Activated T-cell treated with anti-CD3 and anti-CD28 coated beads, Interleukin-2, amount 50 U/mL, for 72 hours (primary cell): Measurements from ENCODE around the gene CDH4. TPM values are rescaled to one million over a fixed set of nuclear protein-coding genes. Genes with fewer than 3 reads are reported as not detected.

Source experiments
- ATAC-seq, 2 donors: fragments of 150-1000 bp; cut with Tn5 transposase; replicated peaks in 1 of 2; 2 replicates each; pipeline ENCODE4 v1.10.0; 2021; ENCODE audit warnings: moderate library complexity in 2 of 2, mild to moderate bottlenecking in 1 of 2
- DNase-seq, 2 donors: peaks; one replicate each; pipeline ENCODE4 v3.0.0; 2021 to 2022; ENCODE audit warnings: mixed read lengths in 1 of 2
- H3K27ac Mint-ChIP-seq: one replicate; pipeline ENCODE4 v1.8.0; 2022; ENCODE audit warnings: mild to moderate bottlenecking, moderate library complexity, mixed read lengths
- H3K27me3 Mint-ChIP-seq: one replicate; pipeline ENCODE4 v1.8.0; 2022; ENCODE audit warnings: low read depth, mixed read lengths
- H3K36me3 Mint-ChIP-seq, 2 donors: one replicate each; pipeline ENCODE4 v1.8.0; 2022; ENCODE audit warnings: mixed read lengths in 2 of 2, mild to moderate bottlenecking in 1 of 2; ENCODE audit not compliant: insufficient read depth in 2 of 2
- H3K4me1 Mint-ChIP-seq: one replicate; pipeline ENCODE4 v1.8.0; 2022; ENCODE audit warnings: low read depth, mixed read lengths
- H3K4me3 Mint-ChIP-seq, 2 donors: one replicate each; pipeline ENCODE4 v1.8.0; 2022; ENCODE audit warnings: mild to moderate bottlenecking in 2 of 2, mixed read lengths in 2 of 2, moderate library complexity in 2 of 2
- H3K9me3 Mint-ChIP-seq, 2 donors: one replicate each; pipeline ENCODE4 v1.8.0; 2022; ENCODE audit warnings: mixed read lengths in 2 of 2
- total RNA-seq, 2 donors: library from RNA; stranded (reverse); gene quantifications; one replicate each; pipeline ENCODE4 v1.2.3, GENCODE V29; 2022

The CDH4 gene
- total RNA-seq, 2 donors from 2014 or later, result 0.17 to 0.35 TPM

DNA sequence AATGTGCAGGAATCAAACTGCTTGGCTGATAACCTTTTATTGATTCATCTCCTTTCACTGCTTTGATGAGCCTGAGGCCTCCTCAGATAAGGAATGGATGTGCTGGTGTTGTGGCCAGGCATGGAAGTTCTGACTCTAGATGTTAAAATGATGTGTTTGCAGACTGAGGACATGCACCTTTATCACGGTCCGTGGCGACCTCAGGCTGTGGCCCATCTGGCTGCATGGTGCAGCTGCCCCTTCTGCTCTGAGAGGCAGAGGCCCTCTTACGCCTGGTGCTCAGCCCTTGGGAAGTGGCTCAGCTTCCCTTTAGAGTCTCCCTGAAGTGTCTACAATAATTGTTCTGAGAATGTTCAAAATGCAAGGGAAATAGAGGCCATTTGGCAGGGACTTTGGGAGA lies 26.2 kb downstream of the CDH4 start:
- DNase-seq (no peak), ATAC-seq (no peak)
- Mint-ChIP-seq H3K27me3 (no peaks in the 10 kb centered on the region), H3K4me3 (no peak overlapping the region), H3K36me3 (peaks cover 4 to 10% of the 10 kb centered on the region in 2 donors), H3K4me1 (no peaks in the 10 kb centered on the region), H3K9me3 (peaks cover 3 to 13% of the 10 kb centered on the region in 2 donors), H3K27ac (no peak overlapping the region)

DNA sequence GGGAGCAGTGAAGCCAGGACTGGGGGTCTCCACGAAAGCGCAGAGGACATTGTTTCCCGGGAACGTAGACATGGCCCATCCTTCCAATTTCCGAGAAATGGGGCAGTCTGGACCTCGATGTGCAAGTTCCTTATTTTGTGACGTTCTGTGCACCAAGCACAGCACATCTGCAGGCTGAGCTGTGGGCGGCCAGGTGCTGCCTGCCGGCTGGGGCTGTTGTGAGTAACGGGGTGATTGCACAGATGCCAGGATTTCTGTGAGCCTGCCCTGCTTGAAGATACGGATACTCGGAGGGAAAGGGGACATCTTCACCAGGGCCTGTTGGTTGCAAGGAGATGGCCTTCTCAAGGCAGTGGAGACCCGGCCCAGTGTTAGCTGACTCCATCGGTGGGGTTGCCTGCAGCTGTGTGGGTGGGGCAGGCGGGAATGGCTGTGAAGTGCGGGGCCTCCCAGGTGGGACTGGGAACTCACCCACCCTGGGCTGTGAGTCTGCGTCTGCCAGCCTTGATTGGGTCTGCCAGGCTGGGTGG lies 27.6 kb downstream of the CDH4 start:
- Mint-ChIP-seq H3K27ac (no peak overlapping the region), H3K4me3 (no peak overlapping the region), H3K9me3 (peaks cover 3 to 9% of the 10 kb centered on the region in 2 donors), H3K4me1 (no peaks in the 10 kb centered on the region), H3K36me3 (peaks cover 6 to 12% of the 10 kb centered on the region in 2 donors), H3K27me3 (no peaks in the 10 kb centered on the region)
- DNase-seq (no peak), ATAC-seq (no peak)

DNA sequence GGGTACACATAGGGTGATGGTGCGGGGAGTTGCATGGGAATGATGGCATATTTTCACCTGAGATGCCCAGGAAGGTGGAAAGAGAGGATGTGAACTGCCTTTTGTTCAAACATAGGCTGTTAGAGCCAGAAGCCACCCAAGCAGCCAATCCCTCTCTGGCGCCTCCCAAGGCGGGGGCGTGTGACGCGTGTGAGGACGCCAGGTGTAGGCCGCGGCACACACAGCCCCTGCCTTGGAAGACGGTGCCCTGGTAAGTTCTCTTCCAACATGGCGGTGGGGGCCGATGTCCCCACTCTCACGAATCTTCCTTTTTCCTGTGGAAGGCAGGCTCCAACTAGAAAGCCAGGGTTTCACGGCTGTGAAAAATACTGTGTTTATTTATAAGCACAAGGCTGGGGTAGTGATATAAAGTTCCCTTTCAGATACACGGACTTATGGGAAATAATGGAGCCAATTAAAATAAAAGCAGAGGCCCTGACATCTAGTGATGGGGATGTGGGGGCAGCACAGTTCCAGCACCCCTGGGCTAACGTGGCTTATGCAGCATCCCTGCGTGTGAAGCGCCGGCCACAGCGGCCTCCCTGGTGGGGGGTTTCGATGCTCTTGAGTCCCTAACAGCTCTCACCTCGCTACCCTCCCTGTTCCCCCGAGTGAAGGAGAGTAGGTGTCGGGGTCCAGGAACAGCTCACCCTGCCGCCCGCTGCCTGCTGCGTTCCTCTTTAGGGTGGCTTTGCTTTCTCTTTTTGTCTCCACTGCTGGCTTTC lies 28.3 kb downstream of the CDH4 start:
- Mint-ChIP-seq H3K27ac (no peak overlapping the region), H3K4me3 (no peak overlapping the region), H3K36me3 (peaks cover 6 to 10% of the 10 kb centered on the region in 2 donors), H3K4me1 (no peaks in the 10 kb centered on the region), H3K9me3 (peaks cover 3 to 9% of the 10 kb centered on the region in 2 donors), H3K27me3 (no peaks in the 10 kb centered on the region)
- no peak for DNase-seq
- no peak for ATAC-seq

DNA sequence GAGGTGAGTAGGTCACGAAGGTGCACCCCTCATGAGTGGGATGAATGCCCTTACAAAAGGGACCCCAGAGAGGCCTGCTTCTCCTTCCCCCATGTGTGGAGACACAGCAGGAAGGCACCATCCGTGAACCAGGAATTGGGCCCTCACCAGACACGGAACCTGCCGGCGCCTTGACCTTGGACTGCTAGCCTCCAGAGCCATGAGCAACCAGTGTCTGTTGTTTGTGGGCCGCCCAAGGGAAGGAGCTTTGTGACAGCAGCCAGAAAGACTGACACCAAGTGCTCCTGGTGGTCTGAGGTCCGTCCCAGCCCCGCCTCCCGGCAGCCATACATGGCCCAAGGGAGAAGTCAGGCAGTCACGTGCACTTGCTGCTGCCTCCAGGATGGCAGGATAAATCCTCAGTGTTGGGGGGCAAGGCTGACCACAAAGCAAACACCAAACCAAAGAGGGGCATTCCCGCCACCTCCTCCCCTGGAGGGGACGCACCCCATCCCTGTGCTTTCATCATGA lies 29.3 kb downstream of the CDH4 start:
- no peaks in the 10 kb centered on the region for H3K4me1 Mint-ChIP-seq
- peaks cover 6 to 8% of the 10 kb centered on the region in 2 donors for H3K36me3 Mint-ChIP-seq
- DNase-seq (no peak), ATAC-seq (no peak)
- no peak overlapping the region for H3K4me3 Mint-ChIP-seq
- H3K27me3 Mint-ChIP-seq, result no peaks in the 10 kb centered on the region
- H3K27ac Mint-ChIP-seq, result no peak overlapping the region
- H3K9me3 Mint-ChIP-seq, result peaks cover 3 to 7% of the 10 kb centered on the region in 2 donors

DNA sequence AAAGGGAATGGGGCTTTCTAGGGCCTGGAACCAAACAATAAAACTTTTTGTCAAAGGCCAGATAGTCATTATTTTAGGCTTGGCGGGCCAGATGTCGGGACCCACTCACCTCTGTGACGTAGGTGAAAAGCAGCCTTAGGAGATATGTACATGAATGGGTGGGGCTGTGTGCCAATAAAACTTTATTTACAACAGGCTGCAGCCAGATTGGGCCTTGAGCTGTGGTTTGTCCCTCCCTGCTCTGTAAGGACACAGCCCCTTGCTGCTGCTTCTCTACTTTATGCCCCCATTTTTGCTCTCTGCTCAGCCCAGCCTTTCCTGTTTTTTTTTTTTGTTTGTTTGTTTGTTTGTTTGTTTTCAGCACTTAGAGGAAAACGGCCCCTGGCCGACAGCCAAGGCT lies 32.7 kb downstream of the CDH4 start:
- H3K36me3 Mint-ChIP-seq, result peaks cover 6 to 8% of the 10 kb centered on the region in 2 donors
- H3K4me3 Mint-ChIP-seq, result no peak overlapping the region
- DNase-seq (no peak), ATAC-seq (no peak)
- H3K4me1 Mint-ChIP-seq, result no peaks in the 10 kb centered on the region
- H3K9me3 Mint-ChIP-seq, result peaks cover 3 to 7% of the 10 kb centered on the region in 2 donors
- no peak overlapping the region for H3K27ac Mint-ChIP-seq
- H3K27me3 Mint-ChIP-seq, result no peaks in the 10 kb centered on the region

DNA sequence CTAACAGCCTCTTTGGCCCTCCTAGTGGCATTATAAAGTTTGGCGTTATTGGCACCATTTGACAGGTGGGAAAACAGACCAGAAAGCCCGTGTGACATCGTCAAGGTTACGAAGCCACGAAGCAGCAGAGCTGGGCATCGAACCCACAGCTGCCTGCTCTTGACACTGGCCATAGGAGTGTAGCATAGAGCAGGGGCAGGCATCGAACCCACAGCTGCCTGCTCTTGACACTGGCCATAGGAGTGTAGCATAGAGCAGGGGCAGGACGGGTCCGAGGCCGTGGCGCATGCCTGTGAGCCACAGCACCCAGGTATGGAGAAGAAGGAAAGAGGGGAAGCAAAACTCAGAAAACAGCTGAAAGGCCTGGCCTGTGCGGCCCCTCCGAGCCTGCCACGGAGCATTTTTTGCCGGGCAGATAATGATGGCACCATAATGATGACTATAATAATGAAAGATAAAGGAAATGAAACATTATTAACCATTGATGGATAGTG lies 33.1 kb downstream of the CDH4 start:
- no peak for ATAC-seq
- no peak for DNase-seq
- Mint-ChIP-seq H3K9me3 (peaks cover 3 to 7% of the 10 kb centered on the region in 2 donors), H3K4me1 (no peaks in the 10 kb centered on the region), H3K27ac (no peak overlapping the region), H3K27me3 (no peaks in the 10 kb centered on the region), H3K36me3 (peaks cover 6 to 8% of the 10 kb centered on the region in 2 donors), H3K4me3 (no peak overlapping the region)

DNA sequence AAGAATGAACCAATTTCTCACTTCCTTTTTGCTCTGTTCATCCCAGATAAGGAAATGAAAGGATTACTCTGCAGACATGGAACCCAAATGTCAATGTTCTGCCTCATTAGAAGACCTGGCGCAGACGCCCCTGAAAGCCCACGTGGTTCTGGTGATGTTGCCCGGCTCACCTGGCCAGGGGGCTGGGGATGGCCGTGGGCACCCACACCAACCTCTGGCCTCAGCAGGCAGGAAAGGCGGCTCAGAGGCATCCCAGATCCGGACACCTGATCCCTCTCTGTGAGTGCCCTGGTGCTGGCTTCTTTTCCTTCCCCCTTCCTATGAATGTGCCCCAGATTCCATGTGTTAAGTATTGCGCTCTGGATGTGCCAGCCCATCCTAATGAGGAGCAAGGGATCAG lies 33.6 kb downstream of the CDH4 start:
- no peak overlapping the region for H3K4me3 Mint-ChIP-seq
- ATAC-seq, result no peak
- no peak overlapping the region for H3K27ac Mint-ChIP-seq

DNA sequence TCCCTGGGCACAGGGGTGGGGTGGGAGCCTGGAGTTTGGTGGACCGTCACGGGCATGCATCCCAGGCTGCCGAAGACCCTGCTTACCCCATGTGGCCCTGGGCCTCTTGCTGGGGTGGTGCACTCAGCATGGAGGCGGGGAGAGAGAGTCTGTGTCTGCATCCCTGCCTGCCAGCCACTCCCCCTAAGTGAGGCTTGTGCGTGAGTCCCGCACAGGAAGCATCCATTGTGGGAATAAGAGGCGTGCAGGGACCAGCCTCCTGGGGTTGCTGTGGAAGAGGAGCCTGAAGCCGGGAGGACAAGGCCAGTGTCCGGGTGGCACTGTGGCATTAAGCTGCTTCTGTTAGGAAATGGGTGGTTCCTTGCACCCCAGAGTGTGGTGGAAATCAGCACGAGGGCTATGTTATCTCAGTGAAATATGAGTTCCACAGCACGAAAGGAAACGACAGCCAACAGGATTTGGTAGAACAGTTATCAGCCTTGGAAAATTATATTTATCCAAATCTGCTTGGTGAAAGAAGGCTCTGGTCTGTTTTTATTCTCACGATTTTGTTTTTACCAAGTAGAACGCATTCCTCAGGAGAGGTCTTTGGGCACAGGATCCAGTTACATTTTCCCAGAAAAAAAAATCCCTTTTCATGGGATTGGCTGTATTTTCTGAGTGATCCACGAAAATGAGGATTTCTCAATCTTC lies 35.7 kb downstream of the CDH4 start:
- no peaks in the 10 kb centered on the region for H3K27me3 Mint-ChIP-seq
- H3K4me3 Mint-ChIP-seq, result no peak overlapping the region
- DNase-seq (no peak), ATAC-seq (no peak)
- no peaks in the 10 kb centered on the region for H3K4me1 Mint-ChIP-seq
- no peak overlapping the region for H3K27ac Mint-ChIP-seq
- peaks cover 0 to 3% of the 10 kb centered on the region in 2 donors for H3K9me3 Mint-ChIP-seq
- peaks cover 2 to 4% of the 10 kb centered on the region in 2 donors for H3K36me3 Mint-ChIP-seq

More for the DNA sequence above, 33.6 kb downstream of the CDH4 start:
- H3K27me3 Mint-ChIP-seq, result no peaks in the 10 kb centered on the region
- H3K9me3 Mint-ChIP-seq, result peaks cover 3 to 7% of the 10 kb centered on the region in 2 donors
- H3K36me3 Mint-ChIP-seq, result peaks cover 6 to 8% of the 10 kb centered on the region in 2 donors
- DNase-seq, result no peak
- no peaks in the 10 kb centered on the region for H3K4me1 Mint-ChIP-seq

DNA sequence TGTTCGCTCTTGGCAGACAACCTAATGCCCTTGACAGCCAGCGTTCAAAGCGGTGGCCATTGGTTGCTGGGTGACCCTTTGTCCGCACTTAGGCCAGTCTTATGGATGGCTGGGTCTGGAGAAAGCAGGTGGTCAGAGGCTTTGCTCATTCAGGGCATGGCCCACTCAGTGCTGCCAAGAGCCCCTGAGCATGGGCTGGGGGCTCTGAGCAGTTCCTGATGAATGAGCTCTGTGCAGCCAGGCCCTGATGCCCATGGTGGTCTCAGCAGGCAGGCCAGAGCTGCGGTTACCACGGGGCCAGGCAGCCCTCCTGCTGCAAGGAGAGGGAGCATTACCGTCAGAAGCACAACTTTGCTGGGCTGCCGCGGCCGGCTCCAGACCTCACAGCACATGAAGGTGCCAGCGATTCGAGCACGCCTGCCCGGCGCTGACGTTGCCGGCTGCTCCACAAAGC lies 36.3 kb downstream of the CDH4 start:
- Mint-ChIP-seq H3K4me1 (no peaks in the 10 kb centered on the region), H3K9me3 (peaks cover 0 to 2% of the 10 kb centered on the region in 2 donors), H3K27ac (no peak overlapping the region), H3K4me3 (no peak overlapping the region), H3K27me3 (no peaks in the 10 kb centered on the region), H3K36me3 (peaks cover 2 to 4% of the 10 kb centered on the region in 2 donors)
- ATAC-seq (no peak), DNase-seq (no peak)

DNA sequence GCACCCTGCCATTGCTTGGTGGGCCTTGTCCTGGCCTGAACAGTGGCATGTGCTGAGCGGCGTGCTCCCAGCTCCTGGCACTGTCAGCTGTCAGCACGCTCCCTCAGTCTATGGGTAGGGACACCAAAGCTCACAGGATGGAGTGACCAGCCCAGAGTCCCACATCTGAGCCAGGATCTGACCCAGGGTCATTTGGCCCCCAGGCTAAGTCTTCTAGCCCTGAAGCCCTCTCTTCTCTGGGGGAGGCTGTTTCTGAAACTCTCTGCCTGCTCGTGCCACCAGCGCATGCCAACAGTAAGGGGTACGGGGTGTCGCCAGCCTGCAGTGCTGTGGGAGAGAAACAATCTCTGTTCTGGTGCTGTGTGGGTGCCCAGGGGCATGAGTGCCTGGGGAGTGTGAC lies 37.1 kb downstream of the CDH4 start:
- H3K4me1 Mint-ChIP-seq, result no peaks in the 10 kb centered on the region
- ATAC-seq (no peak), DNase-seq (no peak)
- H3K4me3 Mint-ChIP-seq, result no peak overlapping the region
- no peaks in the 10 kb centered on the region for H3K27me3 Mint-ChIP-seq
- H3K9me3 Mint-ChIP-seq, result no peaks in the 10 kb centered on the region
- H3K27ac Mint-ChIP-seq, result no peak overlapping the region
- H3K36me3 Mint-ChIP-seq, result peaks cover 0 to 2% of the 10 kb centered on the region in 2 donors

DNA sequence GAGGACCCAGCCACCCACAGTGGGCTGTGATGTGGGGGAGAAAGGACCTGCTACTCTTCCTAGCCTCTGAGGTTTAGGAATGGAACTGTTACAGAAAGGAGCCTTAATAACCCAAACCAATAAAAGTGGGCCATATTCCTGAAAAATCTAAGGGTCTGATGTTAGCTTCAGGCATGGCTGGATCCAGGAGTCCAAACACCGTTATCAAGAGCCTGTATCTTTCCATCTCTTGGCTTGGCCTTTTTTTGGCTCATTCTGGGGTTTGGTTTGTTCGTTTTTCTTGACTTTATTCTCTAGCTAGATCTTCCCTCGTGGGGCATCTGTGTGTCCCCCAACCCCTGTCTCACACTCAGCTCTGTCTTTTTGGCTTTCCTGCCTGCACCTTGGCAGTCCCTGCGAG lies 38.7 kb downstream of the CDH4 start:
- Mint-ChIP-seq H3K27ac (no peak overlapping the region), H3K4me3 (no peak overlapping the region), H3K36me3 (no peaks in the 10 kb centered on the region), H3K9me3 (no peaks in the 10 kb centered on the region), H3K27me3 (no peaks in the 10 kb centered on the region), H3K4me1 (no peaks in the 10 kb centered on the region)
- ATAC-seq (no peak), DNase-seq (no peak)

DNA sequence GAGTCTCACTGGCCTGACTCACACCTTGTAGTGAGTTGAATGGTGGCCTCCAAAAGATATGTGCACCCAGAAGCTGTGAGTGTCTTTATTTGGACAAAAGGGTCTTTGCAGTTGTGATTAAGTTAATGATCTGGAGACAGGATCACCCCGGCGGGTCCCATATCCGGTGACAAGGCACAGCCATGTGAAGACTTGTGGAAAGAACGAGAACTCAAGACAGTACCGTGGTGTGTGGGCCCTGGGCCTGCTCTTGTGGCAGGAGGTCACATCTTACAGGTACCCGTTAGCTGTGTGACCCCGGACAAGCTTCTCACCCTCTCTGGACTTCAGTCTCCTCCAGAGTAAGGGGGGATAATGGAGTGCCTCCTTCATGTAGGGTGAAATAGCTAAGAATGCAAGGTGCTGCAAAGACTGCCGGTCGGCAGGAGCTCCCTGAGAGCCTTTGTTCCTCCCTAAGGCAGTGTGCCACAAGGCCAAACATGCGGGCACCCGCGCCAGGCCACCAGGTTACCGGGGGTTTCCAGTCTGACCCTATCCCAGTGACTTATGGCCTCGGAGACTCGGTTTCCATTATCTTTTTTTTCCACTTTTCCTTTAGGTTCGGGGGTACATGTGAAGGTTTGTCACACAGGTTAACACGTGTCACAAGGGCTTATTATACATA lies 39.2 kb downstream of the CDH4 start:
- no peaks in the 10 kb centered on the region for H3K27me3 Mint-ChIP-seq
- no peak overlapping the region for H3K27ac Mint-ChIP-seq
- DNase-seq (no peak), ATAC-seq (no peak)
- no peaks in the 10 kb centered on the region for H3K9me3 Mint-ChIP-seq
- H3K4me3 Mint-ChIP-seq, result no peak overlapping the region
- no peaks in the 10 kb centered on the region for H3K4me1 Mint-ChIP-seq
- H3K36me3 Mint-ChIP-seq, result no peaks in the 10 kb centered on the region

DNA sequence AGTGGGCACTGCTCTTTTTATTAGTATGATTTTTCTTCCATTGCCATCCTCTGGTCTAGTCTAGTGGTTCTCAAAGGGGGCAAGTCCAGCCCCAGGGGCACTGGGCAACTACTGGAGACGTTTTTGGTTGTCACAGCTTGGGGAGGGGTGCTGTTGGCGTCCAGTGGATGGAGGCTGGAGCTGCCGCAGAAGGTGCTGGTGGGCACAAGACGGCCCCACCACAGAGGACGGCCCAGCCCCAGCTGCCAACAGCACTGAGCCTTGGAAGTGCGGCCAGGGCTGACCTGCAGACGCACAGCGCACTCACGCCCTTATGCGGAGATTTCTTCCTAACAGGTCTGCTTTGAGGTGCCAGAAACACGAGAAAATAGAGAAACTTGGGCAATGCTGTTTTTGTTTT lies 40.3 kb downstream of the CDH4 start:
- H3K4me3 Mint-ChIP-seq, result no peak overlapping the region
- H3K27ac Mint-ChIP-seq, result no peak overlapping the region
- ATAC-seq (no peak), DNase-seq (no peak)
- H3K4me1 Mint-ChIP-seq, result no peaks in the 10 kb centered on the region
- no peaks in the 10 kb centered on the region for H3K27me3 Mint-ChIP-seq
- H3K36me3 Mint-ChIP-seq, result no peaks in the 10 kb centered on the region
- no peaks in the 10 kb centered on the region for H3K9me3 Mint-ChIP-seq
